ENCODE data around the gene GUCD1.

- TF ChIP-seq POLR2AphosphoS5 (IDR thresholded peaks at IDR 0.05; ENCODE audit: low read depth, low read length) (no peak), POLR2A (IDR thresholded peaks at IDR 0.05; ENCODE audit: low read depth, low read length) (no peak)
Observed at GRCh38 chr22:24512043-24512442, 42.9 kb downstream of the GUCD1 start.

Data from GM12891 (cell line).